Esophagus muscularis mucosa (tissue), 4 donors: ENCODE measurements around the gene NKX2-1.

Experiments
- EP300 ChIP-seq: sonication (generic); formaldehyde crosslinking; IDR thresholded peaks from one replicate; pipeline ENCODE4 v1.6.1; 2017; ENCODE audit warnings: antibody characterized with exemption
- POLR2A ChIP-seq: fragments of 450-650 bp; IDR thresholded peaks from one replicate; pipeline ENCODE4 v1.6.1; 2017; ENCODE audit warnings: antibody characterized with exemption, moderate library complexity, mild to moderate bottlenecking, low read depth
- POLR2AphosphoS5 ChIP-seq, 2 donors: sonication (generic); formaldehyde crosslinking; IDR thresholded peaks; one replicate each; pipeline ENCODE4 v1.6.1; 2017; ENCODE audit warnings: antibody characterized with exemption in 2 of 2
- TF ChIP-seq, protein P1 (sequence below), 3 experiments: fragments of 200-600 bp in 2 of 3; fragments of 450-650 bp in 1 of 3; sonication (generic) in 2 of 3; IDR thresholded peaks; one replicate each; pipeline ENCODE4 v1.5.1; 2017 to 2019; ENCODE audit warnings: antibody characterized with exemption in 3 of 3, mild to moderate bottlenecking in 2 of 3, moderate library complexity in 1 of 3

DNA sequence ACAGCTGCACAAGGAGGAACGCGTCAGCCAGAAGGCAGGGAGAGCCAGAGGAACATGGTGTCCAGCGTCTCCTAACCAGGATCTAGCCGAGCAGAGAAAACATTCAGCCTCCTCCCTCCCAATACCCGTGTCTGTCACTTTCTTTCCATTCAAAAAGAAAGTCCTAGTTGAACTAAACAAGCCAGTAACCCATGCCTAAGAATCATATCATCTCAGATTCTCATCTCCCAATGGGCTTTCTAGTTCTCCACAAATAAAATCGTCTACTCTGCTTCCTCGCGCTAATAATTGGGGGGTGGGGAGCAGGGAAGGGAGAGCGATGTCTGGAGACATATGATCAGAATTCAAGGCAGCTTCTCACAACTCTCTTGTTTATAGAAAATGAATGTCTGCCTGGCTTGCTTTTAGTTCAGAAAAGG, 7.4 kb downstream of the NKX2-1 start:
- TF ChIP-seq, protein P1, sequence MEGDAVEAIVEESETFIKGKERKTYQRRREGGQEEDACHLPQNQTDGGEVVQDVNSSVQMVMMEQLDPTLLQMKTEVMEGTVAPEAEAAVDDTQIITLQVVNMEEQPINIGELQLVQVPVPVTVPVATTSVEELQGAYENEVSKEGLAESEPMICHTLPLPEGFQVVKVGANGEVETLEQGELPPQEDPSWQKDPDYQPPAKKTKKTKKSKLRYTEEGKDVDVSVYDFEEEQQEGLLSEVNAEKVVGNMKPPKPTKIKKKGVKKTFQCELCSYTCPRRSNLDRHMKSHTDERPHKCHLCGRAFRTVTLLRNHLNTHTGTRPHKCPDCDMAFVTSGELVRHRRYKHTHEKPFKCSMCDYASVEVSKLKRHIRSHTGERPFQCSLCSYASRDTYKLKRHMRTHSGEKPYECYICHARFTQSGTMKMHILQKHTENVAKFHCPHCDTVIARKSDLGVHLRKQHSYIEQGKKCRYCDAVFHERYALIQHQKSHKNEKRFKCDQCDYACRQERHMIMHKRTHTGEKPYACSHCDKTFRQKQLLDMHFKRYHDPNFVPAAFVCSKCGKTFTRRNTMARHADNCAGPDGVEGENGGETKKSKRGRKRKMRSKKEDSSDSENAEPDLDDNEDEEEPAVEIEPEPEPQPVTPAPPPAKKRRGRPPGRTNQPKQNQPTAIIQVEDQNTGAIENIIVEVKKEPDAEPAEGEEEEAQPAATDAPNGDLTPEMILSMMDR (IDR thresholded peaks at IDR 0.05): no peak
- TF ChIP-seq POLR2AphosphoS5 (IDR thresholded peaks at IDR 0.05) (no peak), POLR2A (no peak), EP300 (no peak)
